Ascending aorta (tissue), 2 donors: ENCODE results near the gene RARRES1. TPM values are rescaled to one million over a fixed set of nuclear protein-coding genes. Genes with fewer than 3 reads are reported as not detected.

Experiments
- DNase-seq, 2 donors: peaks; one replicate each; pipeline ENCODE4 v3.0.0-alpha.2; 2019; ENCODE audit warnings: low spot score in 2 of 2
- H3K27ac ChIP-seq, 2 donors: fragments of 200-600 bp; sonication (generic); one replicate each; pipeline ENCODE4 v1.5.1; 2016 to 2017; ENCODE audit warnings: mild to moderate bottlenecking in 1 of 2
- H3K27me3 ChIP-seq: fragments of 200-600 bp; sonication (generic); one replicate; pipeline ENCODE4 v1.5.1; 2017
- H3K36me3 ChIP-seq, 2 donors: fragments of 200-600 bp; sonication (generic); one replicate each; pipeline ENCODE4 v1.5.1; 2016
- H3K4me1 ChIP-seq, 2 donors: fragments of 200-600 bp; sonication (generic); one replicate each; pipeline ENCODE4 v1.5.1; 2016 to 2017; ENCODE audit warnings: mild to moderate bottlenecking in 1 of 2
- H3K4me3 ChIP-seq, 2 donors: fragments of 200-600 bp; sonication (generic); one replicate each; pipeline ENCODE4 v1.5.1; 2016 to 2017; ENCODE audit warnings: mild to moderate bottlenecking in 1 of 2
- H3K9me3 ChIP-seq, 2 donors: fragments of 200-600 bp; sonication (generic); one replicate each; pipeline ENCODE4 v1.5.1; 2016
- intact Hi-C: fragments of 100-400 bp; cut with DNase I; formaldehyde crosslinking; loops from one replicate; pipeline ENCODE4 v1.15.1; 2023
- total RNA-seq: library from RNA; depleted of rRNA; stranded (reverse); fragments of >200 nt; gene quantifications from one replicate; pipeline ENCODE4 v1.1.0, GENCODE V29; 2016
- TF ChIP-seq, protein P1 (sequence below), 3 experiments: fragments of 200-600 bp in 2 of 3; fragments of 450-650 bp in 1 of 3; sonication (generic) in 2 of 3; IDR thresholded peaks; one replicate each; pipeline ENCODE4 v1.5.1; 2016 to 2019; ENCODE audit warnings: antibody characterized with exemption in 3 of 3, mild to moderate bottlenecking in 1 of 3, moderate library complexity in 1 of 3

RARRES1 gene
- total RNA-seq, 1 donor from 2014 or later: 520 TPM

DNA sequence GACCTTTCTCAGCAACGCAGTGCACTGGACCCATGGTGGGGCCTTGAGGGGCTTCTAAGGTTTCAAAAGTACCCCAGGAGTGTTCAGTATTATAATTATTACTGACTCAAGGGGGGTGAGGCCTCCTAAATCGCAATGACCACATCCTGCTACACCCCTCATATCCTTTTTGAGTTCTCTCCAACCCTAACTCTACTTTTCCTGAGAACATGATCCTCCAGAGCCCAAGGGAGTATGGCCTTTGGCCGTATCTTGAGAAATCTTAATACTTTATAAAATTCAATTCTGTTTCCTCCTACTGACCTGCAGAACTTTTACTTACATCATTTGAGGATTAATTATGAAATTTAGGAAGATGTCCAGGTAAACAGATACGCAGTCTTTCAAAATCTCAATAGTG, 30.4 kb upstream of the RARRES1 start:
- intact Hi-C loops: no loop called here

DNA sequence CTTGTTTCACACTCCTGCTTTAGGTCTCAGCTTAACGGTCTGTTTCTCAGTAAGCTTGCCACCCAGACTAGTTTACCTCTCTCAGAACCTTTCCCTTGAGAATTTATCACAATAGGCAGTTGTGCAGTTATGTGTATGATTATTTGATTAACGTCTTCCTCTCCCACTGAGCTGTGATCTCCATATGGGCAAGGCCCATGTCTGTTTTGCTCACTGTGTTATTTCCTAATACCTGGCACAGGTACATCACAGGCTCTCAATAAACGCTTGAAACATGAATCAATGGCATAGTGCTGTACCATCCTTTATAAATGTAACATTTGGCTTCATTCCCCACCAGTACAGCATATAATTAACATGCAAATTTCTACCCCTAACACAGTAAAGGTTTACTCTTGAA, 29.1 kb upstream of the RARRES1 start:
- Histone ChIP-seq H3K4me3 (no peak overlapping the region), H3K9me3 (no peaks in the 10 kb centered on the region), H3K36me3 (no peaks in the 10 kb centered on the region), H3K27me3 (no peaks in the 10 kb centered on the region), H3K27ac (no peak overlapping the region), H3K4me1 (no peaks in the 10 kb centered on the region)
- TF ChIP-seq, protein P1, sequence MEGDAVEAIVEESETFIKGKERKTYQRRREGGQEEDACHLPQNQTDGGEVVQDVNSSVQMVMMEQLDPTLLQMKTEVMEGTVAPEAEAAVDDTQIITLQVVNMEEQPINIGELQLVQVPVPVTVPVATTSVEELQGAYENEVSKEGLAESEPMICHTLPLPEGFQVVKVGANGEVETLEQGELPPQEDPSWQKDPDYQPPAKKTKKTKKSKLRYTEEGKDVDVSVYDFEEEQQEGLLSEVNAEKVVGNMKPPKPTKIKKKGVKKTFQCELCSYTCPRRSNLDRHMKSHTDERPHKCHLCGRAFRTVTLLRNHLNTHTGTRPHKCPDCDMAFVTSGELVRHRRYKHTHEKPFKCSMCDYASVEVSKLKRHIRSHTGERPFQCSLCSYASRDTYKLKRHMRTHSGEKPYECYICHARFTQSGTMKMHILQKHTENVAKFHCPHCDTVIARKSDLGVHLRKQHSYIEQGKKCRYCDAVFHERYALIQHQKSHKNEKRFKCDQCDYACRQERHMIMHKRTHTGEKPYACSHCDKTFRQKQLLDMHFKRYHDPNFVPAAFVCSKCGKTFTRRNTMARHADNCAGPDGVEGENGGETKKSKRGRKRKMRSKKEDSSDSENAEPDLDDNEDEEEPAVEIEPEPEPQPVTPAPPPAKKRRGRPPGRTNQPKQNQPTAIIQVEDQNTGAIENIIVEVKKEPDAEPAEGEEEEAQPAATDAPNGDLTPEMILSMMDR (IDR thresholded peaks at IDR 0.05): no peak
- no peak for DNase-seq
- intact Hi-C loops: no loop called here

More for the DNA sequence above, 30.4 kb upstream of the RARRES1 start:
- TF ChIP-seq, protein P1 (IDR thresholded peaks at IDR 0.05): no peak
- Histone ChIP-seq H3K27ac (no peak overlapping the region), H3K27me3 (no peaks in the 10 kb centered on the region), H3K4me1 (peaks cover 0 to 3% of the 10 kb centered on the region in 2 donors), H3K9me3 (no peaks in the 10 kb centered on the region), H3K36me3 (no peaks in the 10 kb centered on the region), H3K4me3 (no peak overlapping the region)
- no peak for DNase-seq

DNA sequence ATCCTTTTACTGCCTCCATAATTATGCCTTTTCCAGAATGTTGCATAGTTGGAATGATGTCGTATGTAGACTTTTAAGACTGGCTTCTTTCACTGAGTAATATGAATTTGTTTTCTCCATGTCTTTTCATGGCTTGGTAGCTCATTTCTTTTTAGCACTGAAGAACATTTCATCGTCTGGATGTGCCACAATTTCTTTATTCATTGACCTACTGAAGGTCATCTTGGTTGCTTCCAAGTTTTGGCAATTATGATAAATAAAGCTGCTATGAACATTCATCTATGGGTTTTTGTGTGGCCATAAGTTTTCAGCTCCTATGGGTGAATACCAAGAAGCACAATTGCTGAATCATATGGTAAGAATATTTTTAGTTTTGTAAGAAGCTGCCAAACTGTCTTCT, 23.2 kb upstream of the RARRES1 start:
- H3K9me3 ChIP-seq: no peaks in the 10 kb centered on the region
- TF ChIP-seq, protein P1 (IDR thresholded peaks at IDR 0.05): no peak
- H3K27me3 ChIP-seq: no peaks in the 10 kb centered on the region
- H3K4me3 ChIP-seq: no peak overlapping the region
- H3K4me1 ChIP-seq: no peaks in the 10 kb centered on the region
- intact Hi-C loops: no loop called here
- DNase-seq: no peak
- no peaks in the 10 kb centered on the region for H3K36me3 ChIP-seq
- H3K27ac ChIP-seq: no peak overlapping the region

DNA sequence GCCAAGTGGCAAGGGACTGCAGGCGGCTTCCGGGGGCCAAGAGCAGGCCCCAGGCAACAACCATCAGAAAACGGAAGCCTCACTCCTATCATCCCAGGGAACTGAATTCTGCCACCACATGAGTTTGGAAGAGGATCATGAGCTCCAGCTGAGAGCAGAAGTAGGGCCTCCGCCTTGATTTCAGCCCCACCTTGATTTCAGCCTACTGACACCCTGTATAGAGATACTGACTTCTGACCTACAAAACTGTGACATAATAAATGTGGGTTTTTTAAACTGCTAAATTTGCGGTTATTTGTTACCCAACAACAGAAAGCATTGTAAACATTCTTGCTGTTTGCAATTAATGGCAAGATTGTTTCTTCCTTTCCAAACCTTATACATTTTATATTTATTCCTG, 21.6 kb upstream of the RARRES1 start:
- no peaks in the 10 kb centered on the region for H3K9me3 ChIP-seq
- intact Hi-C loops: no loop called here
- H3K36me3 ChIP-seq: no peaks in the 10 kb centered on the region
- no peaks in the 10 kb centered on the region for H3K27me3 ChIP-seq
- no peak for DNase-seq
- no peaks in the 10 kb centered on the region for H3K4me1 ChIP-seq
- H3K27ac ChIP-seq: no peak overlapping the region
- TF ChIP-seq, protein P1 (IDR thresholded peaks at IDR 0.05): no peak
- no peak overlapping the region for H3K4me3 ChIP-seq

DNA sequence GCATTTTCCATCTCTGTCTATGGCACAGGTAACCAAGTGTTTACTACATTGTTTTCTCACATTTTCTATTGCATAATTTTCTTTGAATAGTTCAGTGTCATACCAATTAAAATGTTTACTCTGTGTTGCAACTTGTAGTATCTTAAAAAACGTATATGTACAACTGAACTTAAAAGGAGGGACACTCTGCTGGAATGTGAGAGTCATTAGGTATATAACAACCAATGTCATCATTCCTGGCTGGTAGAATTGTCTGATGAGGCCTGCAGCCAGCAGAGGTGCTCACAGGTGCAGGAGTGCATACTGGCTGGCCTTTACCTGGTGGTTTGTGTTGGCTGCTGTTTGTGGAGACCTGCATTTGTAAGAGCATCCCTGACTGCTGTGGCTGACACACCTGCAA, 19.1 kb upstream of the RARRES1 start:
- Histone ChIP-seq H3K9me3 (no peaks in the 10 kb centered on the region), H3K36me3 (peaks cover 3% of the 10 kb centered on the region in 2 donors), H3K27me3 (no peaks in the 10 kb centered on the region), H3K4me3 (no peak overlapping the region), H3K27ac (no peak overlapping the region), H3K4me1 (no peaks in the 10 kb centered on the region)
- intact Hi-C loops: no loop called here
- no peak for DNase-seq
- TF ChIP-seq, protein P1 (IDR thresholded peaks at IDR 0.05): no peak

DNA sequence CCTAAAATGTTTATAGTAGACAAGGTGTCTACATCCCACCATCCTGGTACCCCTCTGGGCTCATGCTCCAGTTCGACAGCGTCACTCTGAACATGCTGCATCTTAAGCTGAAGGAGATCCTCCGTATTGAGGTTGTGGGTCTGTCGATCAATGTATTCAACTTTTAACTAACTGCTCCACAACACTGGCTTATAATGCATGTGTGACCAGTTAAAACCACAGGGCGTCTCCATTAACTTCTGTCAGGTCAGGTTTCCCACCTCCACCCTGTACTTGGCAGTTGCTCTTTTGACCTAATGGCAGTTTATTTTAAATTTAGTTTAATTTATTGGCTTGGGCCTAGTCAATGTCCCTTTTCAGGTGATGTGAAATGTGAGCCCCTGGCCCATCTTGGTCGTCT, 17.8 kb upstream of the RARRES1 start:
- no peaks in the 10 kb centered on the region for H3K27me3 ChIP-seq
- peaks cover 4 to 9% of the 10 kb centered on the region in 2 donors for H3K36me3 ChIP-seq
- no peak overlapping the region for H3K27ac ChIP-seq
- H3K4me1 ChIP-seq: no peaks in the 10 kb centered on the region
- no peak overlapping the region for H3K4me3 ChIP-seq
- TF ChIP-seq, protein P1 (IDR thresholded peaks at IDR 0.05): no peak
- no peaks in the 10 kb centered on the region for H3K9me3 ChIP-seq
- intact Hi-C loops: no loop called here
- DNase-seq: no peak
